HepG2 (cell line): ENCODE results near the gene GNPDA1. TPM values are rescaled to one million over a fixed set of nuclear protein-coding genes. Genes with fewer than 3 reads are reported as not detected.

ENCODE experiments used
- FOXP4 ChIP-seq: sonication (generic); formaldehyde crosslinking; IDR thresholded peaks from 2 replicates; pipeline ENCODE4 v1.4.0; 2020; ENCODE audit warnings: missing genetic modification reagents
- HNF1B ChIP-seq: sonication (generic); formaldehyde crosslinking; IDR thresholded peaks from 2 replicates; pipeline ENCODE4 v1.5.1; 2020; ENCODE audit warnings: mild to moderate bottlenecking, moderate library complexity, missing genetic modification reagents
- MXD3 ChIP-seq: IDR thresholded peaks from 2 replicates; pipeline ENCODE4 v1.6.1; 2016; ENCODE audit warnings: mild to moderate bottlenecking, missing biosample characterization, missing genetic modification reagents
- NR2F6 ChIP-seq, 2 experiments: IDR thresholded peaks; 2 replicates each; pipeline ENCODE4 v1.6.1; 2016; ENCODE audit warnings: antibody characterized with exemption in 1 of 2, mild to moderate bottlenecking in 1 of 2
- PAXIP1 ChIP-seq: sonication (generic); formaldehyde crosslinking; conservative IDR thresholded peaks from 2 replicates; pipeline ENCODE4 v1.4.0; 2020; ENCODE audit warnings: mild to moderate bottlenecking, missing genetic modification reagents, moderate library complexity
- SMC3 ChIP-seq: IDR thresholded peaks from 2 replicates; pipeline ENCODE4 v1.6.1; 2011; ENCODE audit warnings: low read length, improper control_type of control experiment
- SP5 ChIP-seq: IDR thresholded peaks from 2 replicates; pipeline ENCODE4 v1.6.1; 2016; ENCODE audit warnings: low read depth, borderline replicate concordance
- THAP11 ChIP-seq: IDR thresholded peaks from 2 replicates; pipeline ENCODE4 v1.6.1; 2016; ENCODE audit warnings: missing biosample characterization, missing genetic modification reagents
- TRIM24 ChIP-seq: sonication (generic); formaldehyde crosslinking; IDR thresholded peaks from 2 replicates; pipeline ENCODE4 v1.8.0; 2022; ENCODE audit warnings: mild to moderate bottlenecking, missing genetic modification reagents
- ZNF407 ChIP-seq: sonication (generic); formaldehyde crosslinking; IDR thresholded peaks from one replicate; pipeline ENCODE4 v1.5.1; 2020; ENCODE audit warnings: mild to moderate bottlenecking, missing genetic modification reagents; ENCODE audit errors: not compliant biosample characterization
- polyA plus RNA-seq, 8 experiments: library from polyadenylated mRNA; depleted of rRNA in 3 of 8; stranded (reverse) in 7 of 8; unstranded in 1 of 8; fragments of >200 nt; fragmentation: Illumina TruSeq in 4 of 8; extraction: Trizol in 4 of 8; gene quantifications; 2 replicates each; pipeline versions ENCODE4 v1.2.1 to v1.2.3, GENCODE V29; 2011 to 2016; ENCODE audit warnings: low read depth in 4 of 8, missing spikeins in 1 of 8, mixed read lengths in 1 of 8; ENCODE audit not compliant: insufficient read depth in 1 of 8
- total RNA-seq, 5 experiments: library from RNA; depleted of rRNA; stranded (reverse); fragments of >200 nt; fragmentation: Illumina TruSeq; extraction: Trizol; gene quantifications; 2 replicates each; pipeline ENCODE4 v1.2.3, GENCODE V29; 2016; ENCODE audit warnings: low read depth in 1 of 5

Gene GNPDA1
- total and polyA plus RNA-seq, 2 of the 13 experiments (the other 11 are each of a cell fraction or from before 2014, with no cell fraction given) = 6.0 to 54.1 TPM

GRCh38 chr5:141960449-141961323, 52.1 kb downstream of the GNPDA1 start (continued):
- no peak for TF ChIP-seq FOXP4
- peak; percentile 47; the same call in 1 of the 2 replicates for TF ChIP-seq HNF1B (CRISPR knock-in tag)
- TF ChIP-seq NR2F6 (IDR thresholded peaks at IDR 0.05) = no peak
- TF ChIP-seq NR2F6 (CRISPR knock-in tag; IDR thresholded peaks at IDR 0.05) = peak; percentile 20; the same call in 1 of the 2 replicates
- TF ChIP-seq SP5 (CRISPR knock-in tag) = 0 out of 2 replicates have a peak, but pooled peaks have one; percentile 17
- TF ChIP-seq SMC3 = peak; percentile 89
- no peak for TF ChIP-seq ZNF407 (CRISPR knock-in tag)
- no peak for TF ChIP-seq TRIM24 (CRISPR knock-in tag)
- TF ChIP-seq PAXIP1 = 0 out of 2 replicates have a peak, but pooled peaks have one; percentile 13
- 0 out of 2 replicates have a peak, but pooled peaks have one; percentile 21 for TF ChIP-seq MXD3 (CRISPR knock-in tag)
- TF ChIP-seq THAP11 (CRISPR knock-in tag) = peak; percentile 44; the same call in 1 of the 2 replicates
